GM19035 (cell line): ENCODE results near the gene TTC33.

Source experiments
- ATAC-seq: cut with Tn5 transposase; IDR thresholded peaks from one replicate; pipeline ENCODE4 v1.9.1; 2021; ENCODE audit not compliant: unreplicated experiment

TTC33 gene

DNA sequence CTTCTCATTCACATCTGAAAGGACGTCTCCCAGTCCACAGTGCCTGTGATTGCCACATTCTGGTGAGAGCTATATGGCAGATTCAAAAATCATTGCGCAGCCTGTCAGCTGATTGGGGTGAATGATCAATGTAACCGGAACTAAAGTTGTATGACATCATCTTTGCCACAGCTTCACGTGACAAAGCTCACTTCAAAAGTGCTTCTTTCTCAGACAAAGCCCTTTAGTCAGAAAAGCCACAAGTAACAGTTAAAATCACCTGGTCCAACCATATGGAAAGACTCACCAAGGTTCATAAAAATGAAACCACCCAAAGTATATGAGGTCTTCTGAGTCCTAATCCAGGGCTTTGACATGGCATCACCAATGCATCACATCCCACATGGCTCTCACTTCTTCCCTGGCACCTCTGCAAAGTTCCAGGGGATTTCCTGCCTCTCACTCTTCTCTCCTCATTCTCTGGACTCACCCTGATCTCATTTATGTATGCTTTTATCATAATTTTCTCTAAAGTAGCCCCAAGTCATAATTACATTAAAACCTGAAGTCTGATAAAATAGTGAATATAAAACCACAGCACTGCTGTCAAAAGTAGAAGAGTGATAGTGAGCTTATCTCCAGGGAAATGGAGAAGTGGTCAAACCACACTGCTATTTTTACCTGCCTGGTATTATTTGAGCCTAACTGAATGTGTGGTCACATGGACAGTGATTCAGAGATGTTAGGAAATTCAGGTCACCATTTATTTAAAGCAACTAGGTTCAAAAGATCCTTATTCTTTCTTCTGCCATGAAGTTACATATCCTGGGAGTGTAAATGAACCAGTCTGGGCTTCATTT lies 269.1 kb downstream of the TTC33 start:
- ATAC-seq = peak; percentile 46

DNA sequence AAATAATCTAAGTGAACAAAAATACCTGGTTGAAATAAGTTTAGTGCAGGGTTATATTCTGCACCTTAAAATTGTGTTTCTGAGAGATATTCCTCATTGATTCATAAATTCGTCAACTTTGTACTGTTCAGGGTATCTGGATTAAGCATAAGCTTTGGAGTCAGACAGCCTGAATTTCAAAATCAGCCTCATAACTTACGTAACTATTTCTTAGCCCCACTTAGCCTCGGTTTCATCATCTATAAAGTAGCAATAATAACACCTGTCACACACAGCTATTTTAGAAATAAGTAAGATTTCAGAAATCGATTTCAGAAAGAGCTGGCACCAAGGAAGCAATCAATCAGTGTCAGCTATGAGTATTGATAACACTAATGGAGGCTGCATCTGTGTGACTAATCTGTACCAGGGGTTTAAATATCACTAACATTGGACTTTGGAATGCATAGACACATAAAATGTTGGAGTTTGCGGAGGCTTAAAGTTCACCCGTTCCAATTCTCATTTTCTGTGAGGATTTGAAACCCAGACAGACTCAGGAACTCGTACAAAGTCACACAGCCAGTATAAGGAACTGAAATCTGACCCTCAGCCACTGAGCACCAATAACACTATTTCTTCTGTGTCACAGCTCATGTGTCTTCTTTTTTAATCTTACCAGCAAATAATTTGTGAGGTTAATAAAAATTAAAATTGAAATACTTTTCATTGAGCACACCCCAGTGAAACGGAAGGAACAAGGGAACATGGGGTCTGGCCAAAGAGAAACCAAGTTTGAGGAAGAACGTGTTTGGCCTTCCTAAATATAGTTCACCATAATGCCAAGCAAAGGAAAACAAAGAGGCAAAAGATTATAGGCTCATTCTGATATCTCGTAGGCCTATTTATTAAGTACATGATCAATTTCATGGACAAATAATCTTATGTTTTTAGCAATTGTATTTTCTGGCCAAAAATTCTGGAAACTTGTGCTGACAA lies 270.5 kb downstream of the TTC33 start:
- ATAC-seq = peak; percentile 66

DNA sequence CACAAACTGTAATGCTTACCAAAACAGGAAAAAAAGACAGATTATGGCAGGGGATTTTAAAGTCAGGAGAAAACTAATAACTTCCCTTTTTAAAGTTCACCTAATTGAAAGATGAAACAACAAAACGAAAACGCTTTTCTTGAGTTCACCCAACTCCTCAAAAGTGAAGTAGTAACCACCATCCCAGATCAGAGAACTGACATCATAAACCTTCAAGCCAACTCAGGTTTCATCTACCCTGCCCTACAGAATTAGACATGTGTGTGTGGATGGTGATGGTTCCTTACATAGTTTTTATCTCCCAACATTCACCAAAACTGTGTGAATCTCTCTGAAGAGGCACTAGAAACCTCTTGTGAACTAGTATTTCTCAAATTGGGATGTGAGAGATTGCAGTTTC lies 271.3 kb downstream of the TTC33 start:
- ATAC-seq = peak; percentile 40

DNA sequence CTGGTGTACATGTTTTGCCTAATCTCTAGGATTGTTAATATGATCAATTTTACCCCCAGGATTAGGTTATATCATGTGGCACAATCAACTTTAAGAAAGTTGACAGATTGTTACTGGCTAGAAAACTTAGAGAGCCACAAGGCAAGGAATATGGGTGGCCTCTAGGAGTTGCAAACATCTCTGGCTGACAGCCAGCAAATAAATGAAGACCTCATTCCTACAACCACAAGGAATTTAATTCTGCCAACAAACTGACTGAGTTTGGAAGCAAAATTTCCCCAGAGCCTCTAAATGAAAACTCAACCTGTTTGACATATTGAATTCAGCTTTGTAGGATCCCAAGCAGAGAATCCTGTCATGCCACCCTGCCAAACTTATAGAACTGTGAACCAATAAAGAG lies 272.4 kb downstream of the TTC33 start:
- no peak for ATAC-seq

DNA sequence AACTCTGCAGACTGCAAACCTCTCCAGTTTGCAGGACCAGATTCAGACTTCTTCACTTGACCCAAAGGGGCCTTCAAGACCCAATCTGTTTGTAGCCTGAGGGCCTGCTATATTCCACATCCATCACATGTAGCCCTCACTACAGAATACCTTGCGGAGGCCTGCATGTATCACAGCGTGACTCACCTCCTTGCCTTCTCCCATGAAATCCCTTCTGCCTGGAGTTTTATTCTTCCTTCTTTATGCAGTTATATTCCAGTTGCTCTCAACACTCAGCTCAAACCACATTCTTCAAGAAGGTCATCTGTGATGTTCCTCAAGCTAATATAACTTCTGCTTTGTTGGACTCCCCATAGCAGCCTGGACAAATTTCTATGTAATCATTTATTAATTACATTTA lies 274.5 kb downstream of the TTC33 start:
- ATAC-seq = no peak

DNA sequence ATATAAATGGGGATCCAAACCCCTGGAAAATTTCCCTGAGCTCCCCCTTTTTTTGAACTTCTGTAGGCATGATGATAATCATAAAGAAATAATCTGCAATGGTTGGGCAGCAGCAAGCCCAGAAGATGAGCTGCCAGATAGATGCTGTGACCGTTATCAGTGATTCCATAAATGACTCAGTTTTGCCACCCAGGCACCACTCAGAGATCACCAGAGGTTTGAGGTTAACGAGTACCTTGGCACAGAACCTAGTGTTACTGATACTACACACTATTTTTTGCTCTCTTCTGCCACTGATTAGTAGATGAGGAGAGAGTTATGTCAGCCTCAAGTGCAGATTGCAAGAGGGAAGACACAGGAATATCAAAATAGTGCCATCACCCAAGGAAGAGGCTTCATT lies 275.4 kb downstream of the TTC33 start:
- no peak for ATAC-seq

DNA sequence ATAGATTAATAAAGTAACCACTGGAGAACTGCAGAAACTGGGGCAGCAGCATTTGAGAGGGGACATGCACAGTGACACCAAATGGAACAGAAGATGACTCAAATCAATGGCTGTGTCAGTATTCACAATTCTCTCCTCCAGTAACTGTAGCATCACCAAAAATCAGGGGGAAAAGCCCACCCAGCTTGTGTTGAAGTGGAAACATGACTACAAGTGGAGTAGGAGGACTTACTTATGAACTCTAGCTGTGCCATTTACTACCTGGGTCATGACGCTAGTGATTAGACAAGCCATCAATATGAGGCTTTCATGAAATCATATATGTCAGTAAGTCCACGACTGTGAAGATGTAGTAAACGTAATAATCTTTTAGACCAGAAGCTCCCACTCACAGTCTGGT lies 275.8 kb downstream of the TTC33 start:
- no peak for ATAC-seq

DNA sequence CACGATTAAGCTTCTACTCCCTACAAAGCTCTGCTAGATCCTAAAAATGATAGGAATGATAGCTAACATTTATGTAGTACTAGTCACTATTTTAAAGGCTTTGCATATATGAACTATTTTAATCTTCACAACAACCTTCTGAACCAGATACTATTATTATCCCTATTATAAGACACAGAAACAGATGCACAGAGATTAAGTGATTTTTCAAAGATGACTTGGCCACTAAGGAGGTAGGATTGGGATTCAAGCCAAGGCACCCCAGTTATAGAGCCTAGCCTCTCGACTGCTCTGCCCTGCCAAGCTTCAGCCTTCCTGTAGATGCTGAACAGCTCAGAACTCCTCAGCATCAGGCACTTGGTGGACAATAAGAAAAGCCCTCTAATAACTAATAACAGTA lies 277.0 kb downstream of the TTC33 start:
- no peak for ATAC-seq

DNA sequence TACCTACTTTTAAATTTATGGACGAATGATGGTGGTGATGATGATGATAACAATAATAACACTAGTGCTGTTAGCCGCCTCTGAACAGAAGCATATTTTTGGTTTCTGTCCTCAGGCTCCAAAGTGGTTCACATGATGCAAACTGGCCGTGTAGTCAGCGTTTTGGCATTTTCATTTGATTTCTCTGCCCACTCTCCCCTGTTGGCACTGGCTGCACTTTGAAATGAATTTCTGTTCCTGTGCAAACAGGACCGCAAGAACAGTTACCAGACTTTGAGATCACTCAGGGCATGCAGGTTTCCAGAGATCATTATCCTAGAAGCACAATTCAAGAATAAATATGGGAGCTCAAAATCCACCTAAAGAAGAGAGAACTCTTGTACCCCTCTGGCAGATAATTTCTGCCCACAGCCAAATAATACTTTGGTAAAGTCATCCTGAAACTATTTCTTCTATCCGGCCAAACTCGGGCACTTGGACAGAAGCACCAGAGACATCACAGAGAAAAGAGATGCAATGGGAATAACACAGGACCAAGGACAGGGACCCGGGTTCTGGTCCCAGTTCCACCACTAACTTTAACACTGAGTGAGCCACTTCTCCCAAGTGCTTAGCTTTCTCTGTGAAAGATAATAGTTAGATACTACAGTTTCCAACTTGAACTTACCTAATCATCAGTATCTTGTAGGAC lies 277.8 kb downstream of the TTC33 start:
- ATAC-seq = no peak

DNA sequence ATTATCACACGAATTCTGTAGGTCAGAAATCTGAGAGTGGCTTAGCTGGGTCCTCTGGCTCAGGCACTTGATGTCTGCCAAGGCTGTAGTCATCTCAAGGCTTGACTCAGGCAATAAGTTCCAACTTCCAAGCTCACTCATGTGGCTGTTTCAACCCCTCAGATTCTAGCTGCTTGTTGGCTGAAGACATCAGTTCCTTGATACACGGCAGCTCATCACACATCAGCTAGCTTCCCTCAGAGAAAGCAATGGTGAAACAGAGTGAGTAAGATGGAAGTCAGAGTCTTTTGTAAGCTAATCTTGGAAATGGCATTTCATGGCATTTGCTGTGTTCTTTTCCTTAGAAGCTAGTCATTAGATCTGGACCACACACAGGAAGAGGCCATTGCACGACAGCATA lies 280.2 kb downstream of the TTC33 start:
- no peak for ATAC-seq

DNA sequence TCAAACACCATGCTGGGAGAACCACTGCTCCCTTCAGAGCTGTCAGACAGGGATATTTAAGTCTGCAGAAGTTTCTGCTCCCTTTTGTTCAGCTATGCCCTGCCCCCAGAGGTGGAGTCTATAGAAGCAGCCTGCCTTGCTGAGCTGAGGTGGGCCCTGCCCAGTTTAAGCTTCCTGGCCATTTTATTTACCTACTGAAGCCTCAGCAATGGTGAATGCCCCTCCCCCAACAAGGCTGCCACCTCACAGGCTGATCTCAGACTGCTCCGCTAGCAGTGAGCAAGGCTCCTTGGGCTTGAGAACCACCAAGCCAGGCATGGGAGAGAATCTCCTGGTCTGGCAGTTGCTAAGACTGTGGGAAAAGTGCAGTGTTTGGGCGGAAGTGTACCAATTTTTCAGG lies 281.5 kb downstream of the TTC33 start:
- ATAC-seq = no peak

DNA sequence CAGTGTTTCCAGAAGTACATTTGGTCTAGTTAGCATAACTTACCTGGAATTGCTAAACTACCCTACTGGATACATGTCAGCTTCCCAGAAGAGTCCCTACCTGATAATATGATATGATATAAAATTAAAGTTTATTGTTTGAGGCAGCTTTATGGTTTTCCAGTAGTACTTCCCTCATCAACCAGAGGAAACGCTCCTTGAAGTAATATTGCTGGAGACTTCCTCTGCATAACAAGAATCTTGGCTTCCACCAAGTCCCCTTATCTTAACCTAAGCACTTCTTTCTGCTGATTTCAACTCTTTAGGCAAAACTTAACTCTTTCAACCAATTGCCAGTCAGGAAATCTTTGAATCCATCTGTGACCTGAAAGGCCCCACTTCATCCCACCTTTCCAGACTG lies 290.3 kb downstream of the TTC33 start:
- no peak for ATAC-seq

DNA sequence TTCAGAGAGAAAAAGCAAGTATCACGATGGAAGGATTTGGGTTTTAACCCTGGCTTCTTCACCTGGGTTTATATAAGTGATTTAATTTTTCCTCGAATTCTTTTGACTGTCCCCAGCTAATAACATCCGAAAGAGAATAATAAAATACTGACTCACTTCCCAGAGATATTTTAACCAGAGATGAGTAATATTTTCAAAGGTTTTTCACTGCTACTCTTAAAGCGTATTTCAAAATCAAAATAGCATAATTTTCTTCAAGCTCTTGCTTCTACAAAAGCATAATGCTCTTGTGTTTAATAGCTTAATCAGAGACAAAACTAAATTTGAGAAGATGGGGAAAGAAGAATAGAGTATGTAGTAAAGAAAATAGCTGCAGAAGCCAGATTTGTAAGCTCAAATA lies 291.2 kb downstream of the TTC33 start:
- ATAC-seq = no peak
